HTERT RPE-1 (cell line): ENCODE measurements around the gene ABTB1.
"Not testable (repeated sequence)": the region's sequence is repeated elsewhere in the genome, so short reads cannot be mapped to it uniquely, and the experiment has no call there.

Experiments used
- in situ Hi-C: fragments of 300-500 bp; cut with MboI; formaldehyde crosslinking; loops from 4 replicates; pipeline ENCODE4 v1.14.3; 2020; ENCODE audit warnings: low sequenced_read_pairs

The ABTB1 gene

DNA sequence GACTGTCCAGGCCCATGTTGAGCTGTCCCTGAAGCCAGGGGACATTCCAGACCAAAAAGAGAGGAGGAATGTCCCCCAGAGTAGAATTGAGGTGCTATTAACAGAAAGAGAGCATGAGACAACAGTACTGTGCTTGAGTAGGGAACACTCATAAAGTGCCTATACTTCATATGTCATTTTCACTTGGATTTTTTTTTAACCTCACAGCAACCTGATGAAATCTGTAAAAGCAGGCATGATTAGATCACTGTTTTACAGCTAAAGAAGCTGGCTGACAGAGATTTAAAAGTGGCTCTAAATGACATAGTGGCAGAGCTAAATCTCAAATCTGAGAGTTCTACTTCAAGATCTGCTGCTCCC lies 24.9 kb upstream of the ABTB1 start:
- in situ Hi-C loops, result no loop called here

DNA sequence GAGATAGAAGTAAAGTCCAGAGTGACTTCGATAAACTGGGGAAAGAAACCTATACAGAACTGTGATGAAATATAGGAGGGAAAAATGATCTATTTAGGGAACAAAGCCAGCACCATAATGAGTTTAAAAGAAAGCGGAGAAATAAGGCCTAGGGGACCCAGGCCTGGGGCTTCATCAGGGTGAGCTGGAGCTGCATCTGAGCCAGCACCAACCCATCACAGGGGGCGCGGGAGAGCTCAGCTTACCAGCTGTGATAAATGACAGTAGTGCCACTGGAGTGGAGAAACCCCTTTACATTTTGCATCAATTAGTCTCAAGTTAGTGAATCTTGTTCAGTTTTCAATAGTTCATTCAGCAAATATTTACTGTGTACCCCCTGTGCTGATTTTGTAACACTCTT lies 22.5 kb upstream of the ABTB1 start:
- in situ Hi-C loops, result no loop called here

DNA sequence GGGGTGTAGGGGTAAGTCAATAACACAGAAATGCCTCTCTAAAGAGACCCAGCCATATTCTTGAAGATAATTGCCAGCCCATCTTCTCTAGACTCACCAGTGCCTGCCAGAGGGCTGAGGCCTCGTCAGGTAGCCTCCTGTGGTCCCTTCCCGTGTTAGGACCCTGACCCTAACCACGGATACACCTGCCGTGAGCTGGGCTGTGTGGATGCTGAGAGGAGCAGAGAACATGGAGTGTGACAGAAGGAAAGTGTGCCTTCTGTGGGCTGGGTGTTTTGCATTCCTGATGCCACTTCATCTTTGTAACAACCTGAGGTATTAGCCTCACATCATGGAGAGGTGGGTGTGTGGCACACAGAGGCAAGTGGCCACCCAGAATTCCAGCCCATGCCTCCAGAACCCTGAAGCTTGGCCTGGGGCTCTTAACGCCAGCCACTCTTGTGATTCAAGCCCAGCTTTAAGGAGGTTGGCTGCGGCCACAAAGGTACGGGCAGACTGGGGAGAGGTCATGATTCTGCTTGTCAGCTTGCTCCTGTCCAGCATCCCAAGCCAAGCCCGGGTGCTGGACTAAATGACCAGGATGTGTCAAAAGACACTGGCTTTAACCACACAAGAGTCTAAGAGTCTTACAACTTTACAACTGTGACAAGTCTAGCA lies 21.1 kb upstream of the ABTB1 start:
- in situ Hi-C loops, result no loop called here

DNA sequence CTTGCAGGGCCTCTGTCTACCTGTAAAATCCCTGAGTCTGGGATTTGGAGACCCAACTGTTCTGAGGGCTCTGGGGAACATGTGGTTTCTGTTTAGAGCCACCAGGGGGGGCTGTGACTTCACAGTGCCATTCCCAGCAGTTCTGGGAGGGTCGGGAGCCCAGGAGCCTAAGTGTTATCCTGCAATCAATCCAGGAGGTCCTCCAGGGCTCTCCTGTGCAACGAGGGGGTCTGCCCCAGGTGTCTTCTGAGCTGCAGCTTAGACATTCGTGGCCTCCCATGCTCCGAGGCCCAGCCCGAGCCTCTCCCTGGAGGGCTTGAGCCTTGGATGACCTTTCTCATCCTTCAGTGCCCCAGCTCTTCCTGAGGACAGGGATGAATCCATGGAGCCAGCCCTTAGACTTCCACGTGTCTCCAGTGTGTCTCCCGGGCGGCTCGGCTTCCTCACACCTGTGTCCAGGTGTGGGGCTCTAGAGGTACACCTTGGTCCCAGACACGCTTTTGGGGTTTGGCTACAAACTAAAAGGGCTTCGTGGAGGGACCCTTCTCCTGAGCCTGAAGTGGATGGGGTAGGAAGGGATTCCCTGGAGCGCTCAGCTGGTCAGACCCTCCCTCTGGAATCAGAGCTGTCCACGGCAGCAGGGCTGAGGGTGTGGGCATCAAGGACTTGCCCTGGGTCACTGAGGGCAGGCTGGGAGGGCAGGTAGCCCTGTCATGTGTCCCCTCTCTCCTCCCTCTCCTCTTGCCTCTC lies 20.3 kb upstream of the ABTB1 start:
- in situ Hi-C loops, result no loop called here

DNA sequence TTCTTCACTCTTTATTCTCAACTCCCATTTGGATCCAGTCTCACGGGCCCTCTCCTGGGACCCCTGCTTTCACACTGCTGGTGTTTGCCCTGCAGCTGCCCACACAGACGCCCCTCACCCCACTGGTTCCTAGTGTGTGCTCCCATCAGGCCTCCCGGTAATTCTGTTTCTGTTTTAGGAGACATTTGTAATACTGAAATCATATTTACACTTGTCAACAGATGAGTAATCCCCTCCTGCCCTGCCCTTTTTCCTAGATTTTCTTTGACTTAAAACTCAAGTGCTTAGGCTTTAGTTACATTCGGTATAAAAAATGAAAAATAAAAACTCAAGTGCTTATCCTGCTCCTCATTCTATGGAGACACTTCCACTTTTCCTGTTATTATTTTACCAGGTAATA lies 18.4 kb upstream of the ABTB1 start:
- in situ Hi-C loops, result no loop called here

DNA sequence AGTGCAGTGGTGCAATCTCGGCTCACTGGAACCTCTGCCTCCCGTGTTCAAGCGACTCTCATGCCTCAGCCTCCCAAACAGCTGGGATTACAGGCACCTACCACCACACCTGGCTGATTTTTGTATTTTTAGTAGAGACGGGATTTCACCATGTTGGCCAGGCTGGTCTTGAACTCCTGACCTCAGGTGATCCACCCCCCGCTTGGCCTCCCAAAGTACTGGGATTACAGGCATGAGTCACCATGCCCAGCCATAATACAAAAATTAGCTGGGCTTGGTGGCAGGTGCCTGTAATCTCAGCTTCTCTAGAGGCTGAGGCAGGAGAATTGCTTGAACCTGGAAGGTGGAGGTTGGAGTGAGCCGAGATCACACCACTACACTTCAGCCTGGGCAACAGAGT lies 17.8 kb upstream of the ABTB1 start:
- in situ Hi-C loops, result not testable (repeated sequence)

DNA sequence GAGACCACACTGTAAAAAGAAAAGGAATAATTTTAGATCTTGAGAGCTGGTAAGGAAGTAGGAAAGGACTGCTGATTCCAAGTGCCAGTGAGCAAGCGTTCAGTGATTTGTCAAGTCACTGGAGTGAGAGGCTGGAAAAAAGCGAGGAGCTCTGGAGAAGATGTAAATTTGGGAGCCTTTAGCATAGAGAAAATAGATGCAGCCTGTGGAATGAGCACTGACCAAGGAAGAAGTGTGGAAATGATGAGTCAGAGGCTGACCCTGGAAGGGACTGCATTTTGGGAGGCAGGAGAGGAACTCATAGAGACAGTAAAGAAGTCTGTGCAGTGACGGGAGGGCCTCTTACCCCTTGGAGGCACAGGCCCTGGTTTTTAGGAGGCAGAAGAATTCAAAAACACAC lies 17.1 kb upstream of the ABTB1 start:
- in situ Hi-C loops, result no loop called here

DNA sequence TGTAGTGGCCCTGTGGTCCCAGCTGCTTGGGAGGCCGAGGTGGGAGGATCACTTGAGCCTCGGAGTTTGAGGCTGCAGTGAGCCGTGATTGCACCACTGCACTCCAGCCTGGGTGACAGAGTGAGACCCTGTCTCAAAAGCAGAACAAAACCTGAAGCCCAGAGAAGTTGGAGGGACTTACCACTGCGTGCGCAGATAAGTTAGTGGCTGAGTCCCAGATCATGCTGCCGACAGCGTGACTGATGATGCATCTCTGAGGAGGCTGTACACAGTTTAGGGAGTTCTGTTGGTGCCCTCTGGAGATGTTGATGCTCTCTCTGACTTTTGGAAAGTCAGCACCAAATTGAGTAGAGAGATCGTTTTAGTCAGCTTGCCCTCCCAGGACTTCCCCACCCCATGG lies 15.8 kb upstream of the ABTB1 start:
- in situ Hi-C loops, result no loop called here

DNA sequence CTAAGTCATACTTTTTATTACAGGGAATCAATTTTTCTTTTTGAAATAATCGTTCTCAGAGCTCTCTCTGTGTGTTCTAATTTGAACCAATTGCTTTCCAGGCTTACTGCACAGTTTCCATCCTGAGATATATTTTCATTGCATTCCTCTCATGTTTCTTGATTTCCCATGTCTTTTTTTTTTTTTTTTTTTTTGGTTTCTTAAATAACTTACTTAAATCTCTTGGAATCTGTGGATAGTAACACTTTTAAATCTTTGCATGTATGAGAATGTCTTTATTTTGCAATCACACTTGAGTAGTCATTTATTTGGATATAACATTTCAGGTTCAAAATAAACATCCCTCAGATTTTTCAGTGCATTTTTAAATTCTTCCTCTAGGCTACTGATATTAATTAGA lies 14.5 kb upstream of the ABTB1 start:
- in situ Hi-C loops, result no loop called here

DNA sequence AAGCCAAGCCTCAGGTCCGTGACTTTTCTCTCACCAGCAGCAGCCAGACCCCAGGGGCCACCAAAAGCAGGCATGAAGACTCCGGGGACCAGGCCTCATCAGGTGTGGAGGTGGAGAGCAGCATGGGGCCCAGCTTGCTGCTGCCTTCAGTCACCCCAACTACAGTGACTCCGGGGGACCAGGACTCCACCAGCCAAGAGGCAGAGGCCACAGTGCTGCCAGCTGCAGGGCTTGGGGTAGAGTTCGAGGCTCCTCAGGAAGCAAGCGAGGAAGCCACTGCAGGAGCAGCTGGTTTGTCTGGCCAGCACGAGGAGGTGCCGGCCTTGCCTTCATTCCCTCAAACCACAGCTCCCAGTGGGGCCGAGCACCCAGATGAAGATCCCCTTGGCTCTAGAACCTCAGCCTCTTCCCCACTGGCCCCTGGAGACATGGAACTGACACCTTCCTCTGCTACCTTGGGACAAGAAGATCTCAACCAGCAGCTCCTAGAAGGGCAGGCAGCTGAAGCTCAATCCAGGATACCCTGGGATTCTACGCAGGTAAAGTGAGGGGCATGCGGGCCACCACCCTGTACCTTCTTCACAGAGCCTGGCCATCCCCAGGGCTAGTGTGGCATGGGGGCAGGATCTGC lies 12.0 kb upstream of the ABTB1 start:
- in situ Hi-C loops, result no loop called here

DNA sequence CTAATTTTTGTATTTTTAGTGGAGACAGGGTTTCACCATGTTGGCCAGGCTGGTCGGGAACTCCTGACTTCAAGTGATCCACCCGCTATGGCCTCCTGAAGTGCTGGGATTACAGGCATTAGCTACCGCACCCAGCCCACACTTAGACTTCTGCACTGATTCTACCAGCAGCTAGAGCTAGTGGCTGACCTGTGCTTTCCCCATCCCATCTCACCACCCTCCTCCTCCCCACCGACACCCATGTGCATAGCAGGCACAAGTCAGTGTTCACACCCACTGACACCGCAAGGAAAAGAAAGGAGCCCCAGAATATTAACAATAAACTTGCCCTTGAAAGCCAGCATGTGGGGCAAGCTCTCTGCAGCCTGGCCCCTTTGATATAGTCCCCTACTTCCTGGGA lies 11.2 kb upstream of the ABTB1 start:
- in situ Hi-C loops, result no loop called here

DNA sequence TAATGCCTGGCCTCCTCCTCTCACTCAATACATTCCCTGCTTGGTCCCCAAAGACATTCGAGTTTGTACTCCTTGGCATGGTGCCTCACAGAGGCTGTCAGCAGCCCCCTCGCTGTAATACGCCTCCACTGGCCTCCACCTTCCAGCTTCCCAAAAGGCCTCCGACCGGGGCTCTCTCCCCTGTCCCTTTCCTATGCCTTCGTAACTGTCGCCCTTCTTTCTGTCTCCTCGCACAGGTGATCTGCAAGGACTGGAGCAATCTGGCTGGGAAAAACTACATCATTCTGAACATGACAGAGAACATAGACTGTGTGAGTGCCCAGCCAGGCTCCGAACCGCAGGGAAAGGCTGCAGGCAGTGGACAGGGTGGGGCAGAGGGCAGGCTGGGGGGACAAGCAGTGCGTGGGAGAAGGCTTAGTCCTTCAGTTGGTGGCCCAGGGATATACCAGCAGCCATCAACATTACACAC lies 10.7 kb upstream of the ABTB1 start:
- in situ Hi-C loops, result no loop called here

DNA sequence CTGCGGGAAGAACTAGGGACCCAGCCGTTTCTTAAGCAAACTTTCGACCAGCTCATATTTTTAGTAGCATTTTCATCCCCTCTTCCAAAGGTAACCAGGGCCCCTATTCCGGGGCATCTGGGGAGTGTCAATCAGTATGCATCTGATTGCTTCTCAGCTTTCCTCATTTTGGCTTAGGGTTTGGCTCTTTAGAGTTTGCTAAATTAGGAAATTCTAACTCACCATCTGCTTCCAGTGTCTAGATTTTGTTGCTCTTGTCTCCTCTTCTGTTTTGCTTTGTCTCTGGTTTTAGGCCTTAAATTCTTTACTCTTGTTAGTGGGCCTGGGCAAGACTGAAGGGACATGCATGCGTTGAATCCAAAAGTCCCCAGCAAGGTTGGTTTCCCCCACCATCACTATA lies 9.6 kb upstream of the ABTB1 start:
- in situ Hi-C loops, result no loop called here

DNA sequence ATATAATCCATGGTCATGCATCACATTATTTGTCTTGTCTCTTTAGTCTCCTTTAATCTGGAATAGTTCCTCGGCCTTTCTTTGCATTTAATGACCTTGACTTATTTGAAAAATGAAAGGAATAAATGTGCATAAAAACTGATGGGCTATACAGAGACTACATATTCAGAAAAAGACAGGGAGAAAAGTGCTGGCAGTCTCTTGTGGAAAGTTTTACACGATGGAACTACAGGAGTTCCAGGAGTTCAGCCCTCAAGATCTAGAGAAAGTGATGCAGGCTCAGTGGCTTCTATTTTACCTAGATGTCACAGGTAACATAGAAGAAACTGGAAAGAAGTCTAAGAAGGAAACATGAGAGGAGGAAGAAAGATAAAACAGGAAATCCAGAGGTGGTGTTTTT lies 7.6 kb upstream of the ABTB1 start:
- in situ Hi-C loops, result no loop called here

DNA sequence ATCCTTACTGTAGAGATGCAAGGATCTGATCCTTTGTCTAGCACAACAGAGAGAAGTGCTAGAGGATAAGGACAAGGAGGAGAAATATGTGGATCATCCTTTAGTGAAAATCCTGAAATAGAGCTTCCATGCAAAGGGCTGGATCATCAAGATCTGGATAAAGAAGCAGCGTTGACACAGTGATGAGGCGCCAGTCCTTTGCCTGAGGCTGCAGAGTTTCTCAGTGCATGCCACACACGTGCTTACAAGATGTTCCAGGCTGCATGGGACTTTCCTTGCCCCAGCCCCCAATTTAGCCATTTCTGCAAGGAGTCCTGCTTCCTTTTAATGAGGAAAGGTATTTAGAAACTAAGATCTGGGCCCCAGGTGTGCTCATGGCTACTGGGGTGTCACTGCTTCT lies 7.2 kb upstream of the ABTB1 start:
- in situ Hi-C loops, result no loop called here

DNA sequence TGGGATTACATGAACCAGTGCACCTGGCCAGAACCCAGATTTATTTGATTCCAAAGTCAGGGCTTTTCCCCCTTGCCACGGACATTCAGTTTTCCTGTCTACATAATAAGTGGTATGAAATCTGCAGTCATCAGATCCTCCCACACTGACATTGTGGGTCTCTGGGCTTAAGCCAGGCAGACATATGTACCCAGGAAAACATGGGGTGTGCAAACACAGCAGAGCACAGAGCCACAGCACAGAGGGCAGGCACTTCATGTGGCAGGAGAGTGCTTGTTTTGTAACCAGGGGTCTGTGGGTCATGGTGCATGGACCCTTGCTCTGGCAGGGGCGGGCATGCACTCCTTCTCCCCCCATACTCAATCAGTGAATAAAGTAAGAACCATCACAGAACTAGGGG lies 6.1 kb upstream of the ABTB1 start:
- in situ Hi-C loops, result no loop called here

DNA sequence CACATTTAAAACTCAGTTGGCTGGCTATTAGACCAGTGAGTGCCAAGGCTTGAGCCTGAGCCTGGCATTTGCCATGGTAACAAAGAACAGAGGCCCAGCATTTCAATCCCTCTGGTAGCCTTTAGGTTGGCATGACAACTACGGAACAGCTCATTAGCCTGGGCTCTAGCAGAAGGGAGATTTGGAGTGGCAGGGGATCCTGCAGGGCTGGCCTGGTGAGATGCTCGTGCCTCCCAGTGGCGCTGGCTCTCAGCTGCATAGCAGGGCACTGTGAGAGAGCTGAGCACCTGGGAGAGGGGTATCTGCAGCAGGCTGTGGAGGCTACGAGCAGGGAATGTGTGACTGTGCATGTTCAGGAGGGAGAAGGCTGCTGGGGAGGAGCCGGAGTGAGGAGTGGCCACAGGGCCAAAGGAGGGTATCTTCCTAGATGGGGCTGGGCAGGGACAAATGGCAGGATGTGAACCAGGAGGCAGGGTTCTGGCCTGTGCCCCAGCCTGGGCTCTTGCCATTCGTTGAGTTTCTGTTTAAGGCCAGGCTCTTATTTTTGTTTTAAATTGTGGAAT lies 5.6 kb upstream of the ABTB1 start:
- in situ Hi-C loops, result no loop called here

DNA sequence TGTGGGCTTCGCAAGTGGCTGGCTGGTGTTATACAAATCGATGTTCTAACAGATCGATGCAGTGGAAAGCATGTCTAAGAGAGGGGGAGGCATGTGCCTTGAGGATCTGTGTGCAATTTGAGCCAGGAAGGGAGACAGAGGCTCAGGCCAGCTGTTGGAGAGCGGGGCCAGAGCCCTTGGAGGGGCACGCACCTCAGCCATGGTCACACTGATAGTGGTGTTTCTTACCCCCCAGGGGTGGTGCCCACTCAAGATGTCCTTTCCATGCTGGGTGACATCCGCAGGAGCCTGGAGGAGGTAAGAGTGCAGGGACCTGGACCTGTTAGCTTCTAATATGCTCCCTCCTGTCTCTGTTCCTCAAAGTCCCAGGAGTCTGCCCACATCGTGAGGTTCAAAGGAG lies 3.8 kb upstream of the ABTB1 start:
- in situ Hi-C loops, result no loop called here

DNA sequence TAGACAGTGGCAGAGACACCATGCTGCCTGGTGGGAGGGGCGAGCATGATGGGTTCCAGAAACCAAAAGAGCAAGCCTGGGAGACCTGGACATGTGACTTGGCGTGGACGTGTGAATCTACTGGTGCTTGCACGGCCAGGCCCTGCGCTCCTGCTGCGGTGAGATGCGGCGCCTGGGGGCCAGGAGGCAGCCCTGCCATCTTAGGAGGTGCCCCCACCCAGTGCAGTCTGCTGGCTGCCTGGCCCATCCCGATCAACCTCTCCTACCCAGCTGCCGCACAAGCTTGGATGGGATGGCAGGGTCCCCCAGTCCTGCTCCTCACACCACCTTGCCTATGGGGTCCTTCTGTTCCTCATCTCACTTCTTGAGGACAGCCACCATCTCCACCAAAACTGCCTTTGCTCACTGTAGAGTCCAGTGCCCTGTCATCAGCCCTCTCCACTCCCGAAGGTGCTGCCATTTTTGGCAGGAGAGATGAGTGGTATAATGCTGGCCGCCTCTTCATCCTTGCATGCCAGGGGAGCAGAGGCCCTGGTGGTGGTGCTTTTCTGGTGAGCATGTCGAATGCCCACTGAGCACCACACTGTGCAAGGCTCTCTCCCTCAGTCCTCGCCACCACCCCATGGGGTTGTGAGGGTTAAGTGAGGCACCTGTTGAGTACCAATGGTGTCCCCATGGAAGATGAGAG lies 3.1 kb upstream of the ABTB1 start:
- in situ Hi-C loops, result no loop called here

DNA sequence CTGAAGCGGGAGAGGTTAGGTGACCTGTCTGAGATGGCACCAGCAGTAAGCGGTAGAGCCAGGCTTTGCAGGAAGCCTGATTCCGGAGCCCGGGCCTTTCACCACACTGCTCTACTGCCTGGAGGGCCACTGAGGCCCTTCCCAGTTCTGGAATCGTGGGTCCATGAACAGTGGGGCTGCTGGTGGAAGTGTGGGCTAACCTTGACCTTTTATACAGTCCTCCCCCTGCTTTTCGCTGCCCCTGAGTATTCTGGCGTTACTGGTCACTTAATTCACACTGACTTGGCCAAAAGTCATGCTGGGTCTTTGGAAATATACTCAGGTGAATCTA lies 2.6 kb upstream of the ABTB1 start:
- in situ Hi-C loops, result no loop called here

DNA sequence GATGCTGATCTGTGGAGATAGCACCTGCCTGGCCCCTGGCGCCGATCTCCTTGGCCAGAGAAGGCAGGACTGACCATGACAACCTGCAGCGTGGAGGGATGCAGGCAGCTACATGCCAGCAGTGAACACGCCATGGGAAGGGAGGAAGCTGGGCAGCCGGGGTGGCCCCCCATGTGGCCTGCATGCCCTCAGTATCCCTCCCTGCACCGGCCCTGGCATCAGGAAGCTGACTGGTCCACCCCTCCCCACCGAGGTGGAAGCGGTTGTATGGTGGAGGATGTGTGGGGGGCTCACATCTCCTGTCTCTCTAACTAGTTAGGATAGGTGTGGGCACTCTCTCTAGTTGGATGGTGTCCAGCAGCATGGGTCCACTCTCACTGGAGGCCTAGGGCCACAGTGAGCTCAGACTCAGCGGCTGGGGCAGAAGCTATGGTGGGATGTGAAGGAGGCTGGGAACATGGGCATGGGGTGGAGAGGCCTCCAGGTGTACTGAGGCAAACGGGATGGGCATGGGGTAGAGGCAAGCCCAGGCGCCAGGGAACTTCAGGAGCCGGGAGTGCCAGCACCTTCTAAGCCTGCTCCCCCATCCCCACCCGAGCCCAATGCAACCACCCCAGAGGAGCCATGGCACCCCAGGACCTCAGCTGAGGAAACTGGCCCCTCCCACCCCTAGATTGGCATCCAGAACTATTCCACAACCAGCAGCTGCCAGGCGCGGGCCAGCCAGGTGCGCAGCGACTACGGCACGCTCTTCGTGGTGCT lies 1.8 kb upstream of the ABTB1 start:
- in situ Hi-C loops, result no loop called here
